ENCODE data around the gene NRAP.

The NRAP gene

DNA sequence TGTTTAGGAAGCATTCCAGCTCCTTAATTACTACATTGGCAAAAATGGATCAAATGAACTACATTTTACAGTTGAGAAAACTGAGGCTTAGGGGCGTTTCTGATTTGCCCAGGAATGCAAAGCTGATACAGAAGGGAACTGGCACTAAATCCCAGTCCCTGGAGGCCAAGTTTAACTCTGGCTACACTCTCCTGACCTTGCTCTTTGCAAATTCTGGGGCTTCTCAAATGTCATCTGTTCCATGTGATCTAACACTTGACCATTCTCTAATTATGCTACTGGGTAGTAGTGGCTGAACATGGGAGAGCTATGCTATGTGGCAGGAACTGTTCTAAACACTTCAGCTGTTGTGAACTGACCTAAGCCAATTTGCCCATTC lies 122.3 kb downstream of the NRAP start:
- DNase-seq (ENCODE audit: low spot score) = no peak
- TF ChIP-seq, protein P1, sequence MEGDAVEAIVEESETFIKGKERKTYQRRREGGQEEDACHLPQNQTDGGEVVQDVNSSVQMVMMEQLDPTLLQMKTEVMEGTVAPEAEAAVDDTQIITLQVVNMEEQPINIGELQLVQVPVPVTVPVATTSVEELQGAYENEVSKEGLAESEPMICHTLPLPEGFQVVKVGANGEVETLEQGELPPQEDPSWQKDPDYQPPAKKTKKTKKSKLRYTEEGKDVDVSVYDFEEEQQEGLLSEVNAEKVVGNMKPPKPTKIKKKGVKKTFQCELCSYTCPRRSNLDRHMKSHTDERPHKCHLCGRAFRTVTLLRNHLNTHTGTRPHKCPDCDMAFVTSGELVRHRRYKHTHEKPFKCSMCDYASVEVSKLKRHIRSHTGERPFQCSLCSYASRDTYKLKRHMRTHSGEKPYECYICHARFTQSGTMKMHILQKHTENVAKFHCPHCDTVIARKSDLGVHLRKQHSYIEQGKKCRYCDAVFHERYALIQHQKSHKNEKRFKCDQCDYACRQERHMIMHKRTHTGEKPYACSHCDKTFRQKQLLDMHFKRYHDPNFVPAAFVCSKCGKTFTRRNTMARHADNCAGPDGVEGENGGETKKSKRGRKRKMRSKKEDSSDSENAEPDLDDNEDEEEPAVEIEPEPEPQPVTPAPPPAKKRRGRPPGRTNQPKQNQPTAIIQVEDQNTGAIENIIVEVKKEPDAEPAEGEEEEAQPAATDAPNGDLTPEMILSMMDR (IDR thresholded peaks at IDR 0.05; ENCODE audit: borderline replicate concordance, control extremely low read depth, extremely low read depth, insufficient read depth, missing control alignments) = no peak
- in situ Hi-C loops (cut with MboI; ENCODE audit: low sequenced_read_pairs, unreplicated experiment) = no loop called here

DNA sequence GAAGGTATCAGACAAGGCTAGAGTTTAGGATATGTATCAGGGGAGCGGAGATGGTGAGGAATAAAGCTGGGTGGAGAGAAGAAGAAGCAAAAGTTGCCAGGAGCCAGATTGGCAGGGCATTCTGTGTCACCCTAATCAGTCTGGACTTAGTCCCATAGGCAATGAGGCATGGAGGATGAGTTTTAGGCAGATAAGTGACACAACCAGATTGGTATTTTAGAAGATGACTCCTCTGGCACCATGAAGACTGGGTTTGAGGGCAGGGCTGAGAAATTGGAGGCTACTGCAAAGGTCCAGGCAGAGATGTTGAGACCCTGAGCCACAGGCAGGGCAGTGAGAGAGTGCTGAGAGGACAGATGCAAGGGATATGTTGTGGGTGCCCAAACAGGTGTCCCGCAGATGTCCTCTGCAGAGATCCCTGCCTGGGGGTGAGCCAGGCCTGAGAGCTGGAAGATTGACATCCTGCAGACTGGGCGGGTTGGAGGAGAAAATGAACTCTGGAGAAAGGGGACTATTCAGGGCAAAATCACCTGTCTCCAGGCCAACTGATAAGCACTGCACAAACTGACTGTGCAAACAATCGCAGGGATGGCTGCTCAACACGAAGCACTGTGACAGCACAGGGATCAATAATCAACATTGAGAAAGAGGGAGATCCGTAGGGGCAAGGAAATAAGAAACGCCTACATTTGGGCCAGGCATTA lies 122.8 kb downstream of the NRAP start:
- in situ Hi-C loops (cut with MboI; ENCODE audit: low sequenced_read_pairs, unreplicated experiment) = no loop called here
- DNase-seq (ENCODE audit: low spot score) = no peak
- TF ChIP-seq, protein P1 (IDR thresholded peaks at IDR 0.05; ENCODE audit: borderline replicate concordance, control extremely low read depth, extremely low read depth, insufficient read depth, missing control alignments) = no peak

DNA sequence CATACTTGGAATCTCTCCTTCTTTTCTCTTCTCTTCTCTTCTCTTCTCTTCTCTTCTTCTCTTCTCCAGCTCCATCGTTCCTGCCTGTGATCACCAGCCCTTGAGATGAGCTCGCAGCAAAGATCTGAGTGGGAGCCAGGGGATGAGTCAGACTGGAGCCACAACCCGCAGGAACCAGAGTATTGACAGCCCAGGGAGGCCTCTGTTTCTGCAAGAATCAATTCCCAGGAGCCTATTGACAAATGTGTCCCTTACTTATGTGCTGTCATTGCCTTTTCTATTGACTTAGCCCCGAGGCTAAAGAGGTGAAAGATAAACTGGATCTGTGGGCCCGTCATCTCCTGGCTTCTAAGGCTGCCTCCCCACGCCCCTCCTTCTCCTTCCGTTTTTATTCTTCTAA lies 124.1 kb downstream of the NRAP start:
- no peak for DNase-seq (ENCODE audit: low spot score)
- TF ChIP-seq, protein P1 (IDR thresholded peaks at IDR 0.05; ENCODE audit: borderline replicate concordance, control extremely low read depth, extremely low read depth, insufficient read depth, missing control alignments) = no peak
- in situ Hi-C loops (cut with MboI; ENCODE audit: low sequenced_read_pairs, unreplicated experiment) = no loop called here
